Thymus (tissue), 14 donors: Measurements from ENCODE around the gene SLC25A42. TPM values are rescaled to one million over a fixed set of nuclear protein-coding genes. Genes with fewer than 3 reads are reported as not detected.
A peak's percentile ranks its signal among the peaks of the same experiment; 100 is the strongest.
"Not testable (repeated sequence)": the region's sequence is repeated elsewhere in the genome, so short reads cannot be mapped to it uniquely, and the experiment has no call there.

Experiments
- DNase-seq, 9 donors: peaks; one replicate each; pipeline ENCODE4 v3.0.0-alpha.2; 2013; ENCODE audit warnings: low spot score in 9 of 9, low read depth in 6 of 9, missing footprints in 1 of 9
- H3K27ac ChIP-seq, 2 donors: one replicate each; pipeline ENCODE4 v1.5.1; 2013; ENCODE audit warnings: control low read depth in 1 of 2, low read depth in 1 of 2, low read length in 1 of 2, mild to moderate bottlenecking in 1 of 2, moderate library complexity in 1 of 2
- H3K27me3 ChIP-seq, 2 donors: one replicate each; pipeline ENCODE4 v1.5.1; 2013; ENCODE audit warnings: low read length in 1 of 2; ENCODE audit not compliant: control insufficient read depth in 2 of 2, insufficient read depth in 1 of 2
- H3K36me3 ChIP-seq, 2 donors: one replicate each; pipeline ENCODE4 v1.5.1; 2013; ENCODE audit warnings: low read length in 1 of 2, mild to moderate bottlenecking in 1 of 2, moderate library complexity in 1 of 2; ENCODE audit not compliant: control insufficient read depth in 2 of 2, insufficient read depth in 2 of 2
- H3K4me1 ChIP-seq, 2 donors: one replicate each; pipeline ENCODE4 v1.5.1; 2013; ENCODE audit warnings: low read length in 2 of 2; ENCODE audit not compliant: control insufficient read depth in 2 of 2, insufficient read depth in 2 of 2
- H3K4me3 ChIP-seq, 2 donors: one replicate each; pipeline ENCODE4 v1.5.1; 2013; ENCODE audit warnings: low read length in 2 of 2, control low read depth in 1 of 2, mild to moderate bottlenecking in 1 of 2
- H3K9me3 ChIP-seq, 2 donors: one replicate each; pipeline ENCODE4 v1.5.1; 2013; ENCODE audit warnings: low read length in 1 of 2, mild to moderate bottlenecking in 1 of 2; ENCODE audit not compliant: control insufficient read depth in 2 of 2, insufficient read depth in 1 of 2
- WGBS: extraction: QIAGEN DNeasy Blood & Tissue Kit; methylation state at CpG from one replicate; pipeline ENCODE4 v1.1.7; 2013; 5-methylcytosine and 5-hydroxymethylcytosine counted together
- long read RNA-seq, 10 donors: transcript quantifications; one replicate each; lab custom pipeline, GENCODE V29; 2026
- polyA plus RNA-seq: library from polyadenylated mRNA; stranded (reverse); fragments of 200-250 nt; gene quantifications from one replicate; pipeline ENCODE4 v1.2.3, GENCODE V29; 2013
- total RNA-seq: library from RNA; stranded (reverse); fragments of 120-200 nt; gene quantifications from one replicate; pipeline ENCODE4 v1.2.4, GENCODE V29; 2013
- donor health status: healthy.

The SLC25A42 gene, protein sequence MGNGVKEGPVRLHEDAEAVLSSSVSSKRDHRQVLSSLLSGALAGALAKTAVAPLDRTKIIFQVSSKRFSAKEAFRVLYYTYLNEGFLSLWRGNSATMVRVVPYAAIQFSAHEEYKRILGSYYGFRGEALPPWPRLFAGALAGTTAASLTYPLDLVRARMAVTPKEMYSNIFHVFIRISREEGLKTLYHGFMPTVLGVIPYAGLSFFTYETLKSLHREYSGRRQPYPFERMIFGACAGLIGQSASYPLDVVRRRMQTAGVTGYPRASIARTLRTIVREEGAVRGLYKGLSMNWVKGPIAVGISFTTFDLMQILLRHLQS
- total RNA-seq (5.8 TPM), polyA plus RNA-seq (10.9 TPM)
- long read RNA-seq, donor 1 = 0 reads
- long read RNA-seq, donor 2, partial matches to known transcripts = 52 of 68 reads
- long read RNA-seq, donor 2, other reads (novel, unspliced or antisense) = 14 of 68 reads
- long read RNA-seq, donor 3, transcript SLC25A42-201 (8 exons, 3,120 nt) = major isoform, 7 of 7 reads
- long read RNA-seq, donor 3, partial matches to known transcripts = 0 of 7 reads
- long read RNA-seq, donor 3, other reads (novel, unspliced or antisense) = 0 of 7 reads
- long read RNA-seq, donor 4, partial matches to known transcripts = 7 of 24 reads
- long read RNA-seq, donor 4, other reads (novel, unspliced or antisense) = 16 of 24 reads
- long read RNA-seq, donor 5 = 0 reads
- long read RNA-seq, donor 6, partial matches to known transcripts = 6 of 6 reads
- long read RNA-seq, donor 6, other reads (novel, unspliced or antisense) = 0 of 6 reads
- long read RNA-seq, donor 7, partial matches to known transcripts = 0 of 1 reads
- long read RNA-seq, donor 7, other reads (novel, unspliced or antisense) = 0 of 1 reads
- long read RNA-seq, donor 8 = 0 reads
- long read RNA-seq, donor 9 = 0 reads
- long read RNA-seq, donor 10 = 0 reads

DNA sequence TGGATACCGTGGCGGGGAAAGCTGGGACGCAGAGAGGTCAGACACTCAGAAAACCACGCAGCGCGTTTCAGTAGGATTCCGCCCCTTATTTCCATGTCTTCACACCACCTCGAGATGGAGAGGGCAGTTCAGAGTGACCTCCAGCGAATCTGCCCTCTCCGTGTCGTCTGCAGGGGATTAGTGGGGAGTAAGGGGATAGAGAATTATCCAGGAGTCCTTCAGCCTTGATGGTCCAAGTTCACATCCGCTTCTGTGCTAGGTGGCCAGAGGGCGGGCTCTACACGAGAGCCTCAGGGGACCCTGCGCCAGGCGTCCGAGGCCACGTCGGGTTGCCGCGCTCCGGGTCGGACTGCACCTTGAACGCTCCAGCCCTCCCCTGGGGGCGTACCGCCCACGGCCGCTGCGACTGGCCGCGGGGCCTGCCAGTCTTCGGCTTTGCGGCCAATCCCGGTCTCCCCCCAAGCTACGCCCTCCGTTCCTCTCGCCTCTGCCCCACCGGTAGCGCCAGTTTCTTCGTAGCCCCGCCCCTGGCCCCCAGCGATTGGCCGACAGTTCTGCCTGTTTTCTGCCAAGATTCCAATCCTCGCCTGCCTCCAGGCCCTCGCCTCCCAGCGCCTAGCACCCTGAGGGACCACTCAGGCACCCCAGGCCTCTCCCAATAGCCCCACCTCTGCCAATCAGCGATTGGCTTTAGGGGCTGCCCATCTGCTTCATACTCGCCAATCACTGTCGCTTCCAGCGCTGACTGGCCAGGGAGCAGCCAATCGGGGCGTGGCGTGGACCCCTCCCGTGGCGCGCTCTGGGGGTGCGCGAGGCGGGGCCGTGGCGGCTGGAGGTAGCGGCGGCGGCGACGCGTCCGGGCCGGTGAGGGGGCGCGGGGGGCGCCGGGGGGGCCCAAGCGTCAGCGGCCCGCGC is at the start of gene SLC25A42:
Gene SLC25A42, plus strand, starts transcription at position 812 of the 915 bp plus-strand sequence. CDS start 32,131 bp downstream, outside the sequence.
- Histone ChIP-seq H3K27ac (peak within 1 kb of the TSS; percentile 81 to 87), H3K4me1 (peaks cover 0 to 69% of the 10 kb centered on the region in 2 donors), H3K36me3 (peaks cover 14 to 17% of the 10 kb centered on the region in 2 donors), H3K9me3 (no peaks in the 10 kb centered on the region), H3K27me3 (no peaks in the 10 kb centered on the region), H3K4me3 (peak within 1 kb of the TSS; percentile 75 to 77)
- 6% methylated on average over 77 of the region's 77 CpGs for WGBS
- peak; percentile 98 to 100 (median 99) for DNase-seq

DNA sequence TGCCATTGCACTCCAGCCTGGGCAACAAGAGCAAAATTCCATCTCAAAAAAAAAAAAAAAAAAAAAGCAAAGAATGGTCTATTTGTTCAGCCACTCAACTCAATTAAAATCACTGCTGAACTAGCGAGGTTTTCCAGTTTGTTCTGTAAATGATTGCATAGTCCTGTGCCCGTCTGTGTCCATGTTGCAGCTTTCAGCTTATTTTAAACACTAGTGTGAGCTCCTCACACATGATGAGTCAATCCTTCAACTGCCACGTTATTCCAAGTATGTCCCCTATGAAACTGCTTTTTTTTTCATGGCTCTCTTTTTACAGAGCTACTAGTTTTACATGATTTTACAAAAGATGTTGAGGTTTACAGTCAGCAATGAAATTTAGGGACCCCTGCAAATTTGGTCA is 42.7 kb upstream of the SLC25A42 start:
- Histone ChIP-seq H3K27me3 (no peaks in the 10 kb centered on the region), H3K27ac (no peak overlapping the region), H3K4me1 (peaks cover 8 to 15% of the 10 kb centered on the region in 2 donors), H3K4me3 (no peak overlapping the region), H3K36me3 (peaks cover 58 to 76% of the 10 kb centered on the region in 2 donors), H3K9me3 (no peaks in the 10 kb centered on the region)
- WGBS = 94% methylated on average over 3 of the region's 3 CpGs
- no peak for DNase-seq

DNA sequence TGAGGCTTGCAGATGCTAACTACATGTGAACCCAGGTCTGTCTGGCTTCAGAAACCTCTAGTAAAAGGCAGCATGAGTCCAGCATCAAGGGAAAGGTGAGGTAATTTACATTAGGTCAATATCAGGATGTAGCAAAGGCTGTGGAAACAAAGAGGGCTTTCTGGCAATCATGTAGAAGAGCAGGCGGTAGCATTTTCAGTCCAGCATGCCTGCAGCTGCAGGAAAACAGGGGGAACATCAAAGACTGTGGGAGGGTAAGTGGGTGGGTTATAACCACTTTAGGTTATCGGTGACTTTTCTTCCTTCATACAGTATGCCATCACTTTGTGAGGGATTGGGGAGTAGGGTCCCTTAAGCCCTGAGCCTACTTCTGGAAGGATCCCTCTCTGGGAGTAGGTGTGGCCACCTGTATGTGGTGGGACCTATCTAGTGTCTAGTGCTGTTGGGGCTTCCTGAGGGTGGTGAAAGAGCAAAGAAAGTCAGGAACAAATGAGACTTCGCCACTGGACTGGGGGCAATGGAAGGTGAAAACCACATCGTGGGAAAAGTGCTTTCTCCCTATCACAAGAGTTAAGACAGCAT is 41.3 kb upstream of the SLC25A42 start:
- 46% methylated on average over 4 of the region's 4 CpGs for WGBS
- Histone ChIP-seq H3K9me3 (no peaks in the 10 kb centered on the region), H3K36me3 (peaks cover 57 to 76% of the 10 kb centered on the region in 2 donors), H3K4me3 (no peak overlapping the region), H3K4me1 (peaks cover 8 to 15% of the 10 kb centered on the region in 2 donors), H3K27ac (peak overlapping the region; percentile 43 to 68), H3K27me3 (no peaks in the 10 kb centered on the region)
- DNase-seq = peak in 6 of 9 donors; percentile 27 to 77 (median 42)

DNA sequence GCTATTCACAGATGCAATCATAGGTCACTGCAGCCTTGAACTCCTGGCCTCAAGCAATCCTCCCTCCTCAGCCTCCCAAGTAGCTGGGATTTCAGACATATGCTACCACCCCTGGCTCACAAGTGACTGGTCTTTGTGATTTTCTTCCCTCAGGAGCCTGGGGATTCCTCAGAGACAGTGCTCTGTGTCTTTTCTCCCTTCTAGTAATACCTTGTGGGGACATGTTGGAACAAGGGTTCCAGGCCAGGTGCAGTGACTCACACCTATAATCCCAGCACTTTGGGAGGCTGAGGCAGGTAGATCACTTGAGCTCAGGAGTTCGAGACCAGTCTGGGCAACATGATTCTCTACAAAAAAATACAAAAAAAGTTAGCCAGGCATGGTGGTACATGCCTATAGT is 40.4 kb upstream of the SLC25A42 start:
- Histone ChIP-seq H3K36me3 (peaks cover 56 to 76% of the 10 kb centered on the region in 2 donors), H3K4me1 (peaks cover 8 to 15% of the 10 kb centered on the region in 2 donors)
- 94% methylated on average over 1 of the region's 1 CpG for WGBS
- not testable (repeated sequence) for DNase-seq, H3K4me3 ChIP-seq, H3K27me3 ChIP-seq, H3K9me3 ChIP-seq, H3K27ac ChIP-seq

DNA sequence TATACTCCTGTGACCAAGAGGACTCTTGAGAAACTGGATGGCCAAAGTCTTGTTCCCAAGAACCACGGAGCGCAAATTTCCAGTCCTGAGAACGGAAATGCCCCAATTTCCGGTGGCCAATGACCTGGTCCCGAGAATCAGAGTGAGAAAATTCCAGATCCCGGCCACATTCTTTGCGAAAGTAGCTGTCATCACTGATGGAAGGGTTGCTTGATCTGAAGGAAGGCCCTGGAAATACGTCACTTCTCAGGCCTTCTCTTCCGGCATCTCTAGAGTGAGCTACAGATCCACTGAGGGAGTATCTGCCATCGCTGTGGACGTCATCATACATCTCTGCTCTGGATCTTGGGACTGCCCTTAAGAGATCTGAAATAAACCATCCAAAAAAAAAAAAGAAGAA is 37.9 kb upstream of the SLC25A42 start:
- DNase-seq = no peak
- H3K27ac ChIP-seq = no peak overlapping the region
- 96% methylated on average over 11 of the region's 11 CpGs for WGBS
- H3K27me3 ChIP-seq = no peaks in the 10 kb centered on the region
- peaks cover 60 to 86% of the 10 kb centered on the region in 2 donors for H3K36me3 ChIP-seq
- no peak overlapping the region for H3K4me3 ChIP-seq
- peaks cover 8 to 15% of the 10 kb centered on the region in 2 donors for H3K4me1 ChIP-seq
- H3K9me3 ChIP-seq = no peaks in the 10 kb centered on the region

DNA sequence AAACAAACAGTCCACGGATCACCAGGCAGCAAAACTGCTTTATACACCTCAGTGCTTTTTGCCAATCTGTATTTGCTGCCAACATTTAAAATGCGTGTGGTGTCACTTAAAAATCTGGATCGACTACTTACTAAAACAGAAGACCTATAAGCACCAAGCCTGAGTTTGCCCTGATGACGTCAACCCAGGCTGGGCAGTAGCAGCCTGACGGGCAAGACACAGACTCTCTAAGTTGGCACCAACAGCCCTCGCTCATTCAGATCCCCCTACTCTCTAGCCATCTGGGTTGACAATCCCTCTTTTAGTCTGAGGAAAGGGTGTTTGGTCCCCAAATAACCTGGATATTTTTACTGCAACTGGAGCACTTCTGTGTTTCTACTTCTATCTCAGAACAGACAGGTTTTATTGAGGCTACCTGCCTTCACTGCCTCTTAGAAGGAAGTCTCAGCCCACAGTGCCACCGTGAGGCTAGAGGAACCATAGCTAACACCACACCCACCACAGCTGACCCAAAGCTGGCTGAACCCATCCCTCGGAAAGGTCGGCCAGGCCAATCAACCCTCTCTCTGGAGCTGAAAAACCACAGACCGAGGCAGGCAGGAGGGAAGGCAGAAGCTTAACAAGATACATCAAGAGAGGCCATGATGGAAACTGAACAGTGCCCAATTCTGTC is 37.4 kb upstream of the SLC25A42 start:
- peaks cover 61 to 86% of the 10 kb centered on the region in 2 donors for H3K36me3 ChIP-seq
- H3K4me1 ChIP-seq = peaks cover 8 to 16% of the 10 kb centered on the region in 2 donors
- no peaks in the 10 kb centered on the region for H3K27me3 ChIP-seq
- 91% methylated on average over 10 of the region's 10 CpGs for WGBS
- no peak for DNase-seq
- H3K9me3 ChIP-seq = no peaks in the 10 kb centered on the region
- no peak overlapping the region for H3K4me3 ChIP-seq
- peak overlapping the region in 1 of 2 donors; percentile 43 for H3K27ac ChIP-seq

DNA sequence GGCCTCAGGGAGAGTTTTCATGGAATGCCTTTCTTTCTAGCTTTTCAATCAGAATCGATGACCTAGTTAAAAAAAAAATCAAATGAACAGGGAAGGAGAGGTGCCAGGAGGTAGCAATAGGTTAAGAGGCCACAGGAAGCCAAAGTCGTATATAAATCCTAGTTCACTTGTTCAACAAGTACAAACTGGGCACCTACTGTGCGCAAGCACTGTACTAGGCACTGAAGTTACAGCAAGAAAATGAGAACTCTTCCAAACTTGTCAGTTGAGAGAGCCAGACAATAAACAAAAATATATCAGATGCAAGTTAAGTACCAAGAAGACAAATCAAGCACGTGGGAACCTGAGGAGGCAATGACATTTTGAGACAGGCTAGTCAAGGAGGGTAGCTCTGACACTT is 36.6 kb upstream of the SLC25A42 start:
- 98% methylated on average over 4 of the region's 4 CpGs for WGBS
- Histone ChIP-seq H3K36me3 (peaks cover 58 to 87% of the 10 kb centered on the region in 2 donors), H3K4me3 (no peak overlapping the region), H3K27ac (no peak overlapping the region), H3K9me3 (no peaks in the 10 kb centered on the region), H3K27me3 (no peaks in the 10 kb centered on the region), H3K4me1 (peaks cover 12 to 22% of the 10 kb centered on the region in 2 donors)
- DNase-seq = no peak

DNA sequence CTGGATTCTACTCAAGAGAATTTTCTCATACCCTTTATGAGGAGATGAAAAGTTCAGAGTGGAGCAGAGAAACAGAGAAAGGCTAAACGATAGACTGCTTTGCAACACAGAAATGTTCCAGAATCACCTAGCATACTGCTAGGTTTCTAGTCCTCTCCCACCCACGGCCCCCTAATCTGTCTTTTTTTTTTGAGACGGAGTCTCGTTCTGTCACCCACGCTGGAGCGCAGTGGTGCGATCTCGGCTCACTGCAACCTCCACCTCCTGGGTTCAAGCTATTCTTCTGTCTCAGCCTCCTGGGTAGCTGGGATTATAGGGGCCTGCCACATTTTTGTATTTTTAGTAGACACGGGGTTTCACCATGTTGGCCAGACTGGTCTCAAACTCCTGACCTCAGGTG is 35.3 kb upstream of the SLC25A42 start:
- Histone ChIP-seq H3K4me1 (peaks cover 6 to 13% of the 10 kb centered on the region in 2 donors), H3K27ac (no peak overlapping the region), H3K4me3 (no peak overlapping the region), H3K9me3 (no peaks in the 10 kb centered on the region), H3K36me3 (peaks cover 45 to 74% of the 10 kb centered on the region in 2 donors), H3K27me3 (no peaks in the 10 kb centered on the region)
- no peak for DNase-seq
- 97% methylated on average over 9 of the region's 9 CpGs for WGBS
